Immature natural killer cell (primary cell): ENCODE data around the gene PLEKHD1. TPM values are rescaled to one million over a fixed set of nuclear protein-coding genes. Genes with fewer than 3 reads are reported as not detected.

Experiments
- DNase-seq, 3 donors: peaks; one replicate each; pipeline ENCODE4 v3.0.0; 2022; ENCODE audit warnings: mixed read lengths in 1 of 3
- H3K27ac Mint-ChIP-seq, 6 donors: one replicate each; pipeline ENCODE4 v1.8.0; 2020; ENCODE audit warnings: mixed read lengths in 6 of 6, mild to moderate bottlenecking in 5 of 6, inconsistent platforms in 4 of 6, moderate library complexity in 3 of 6
- H3K27me3 Mint-ChIP-seq, 3 donors: one replicate each; pipeline ENCODE4 v1.8.0; 2020 to 2021; ENCODE audit warnings: low read depth in 3 of 3, mild to moderate bottlenecking in 3 of 3, mixed read lengths in 3 of 3, moderate library complexity in 3 of 3, inconsistent platforms in 1 of 3
- H3K36me3 Mint-ChIP-seq, 3 donors: one replicate each; pipeline ENCODE4 v1.8.0; 2020; ENCODE audit warnings: mixed read lengths in 3 of 3, inconsistent platforms in 2 of 3, mild to moderate bottlenecking in 2 of 3
- H3K4me1 Mint-ChIP-seq, 2 donors: one replicate each; pipeline ENCODE4 v1.8.0; 2020; ENCODE audit warnings: inconsistent platforms in 2 of 2, mild to moderate bottlenecking in 2 of 2, mixed read lengths in 2 of 2, moderate library complexity in 1 of 2
- H3K4me3 Mint-ChIP-seq, 5 donors: one replicate each; pipeline ENCODE4 v1.8.0; 2020; ENCODE audit warnings: mild to moderate bottlenecking in 5 of 5, mixed read lengths in 5 of 5, inconsistent platforms in 3 of 5, moderate library complexity in 3 of 5
- H3K9me3 Mint-ChIP-seq, 6 donors: one replicate each; pipeline ENCODE4 v1.8.0; 2020; ENCODE audit warnings: mild to moderate bottlenecking in 6 of 6, mixed read lengths in 6 of 6, inconsistent platforms in 4 of 6, moderate library complexity in 3 of 6
- polyA plus RNA-seq, 3 donors: library from polyadenylated mRNA; unstranded; fragments of 300-500 nt; fragmentation: Illumina TruSeq; gene quantifications; one replicate each; pipeline ENCODE4 v1.2.3, GENCODE V29; 2021

PLEKHD1 gene
- polyA plus RNA-seq, 3 donors from 2014 or later, result 0.08 to 0.09 TPM; not detected in 1

DNA sequence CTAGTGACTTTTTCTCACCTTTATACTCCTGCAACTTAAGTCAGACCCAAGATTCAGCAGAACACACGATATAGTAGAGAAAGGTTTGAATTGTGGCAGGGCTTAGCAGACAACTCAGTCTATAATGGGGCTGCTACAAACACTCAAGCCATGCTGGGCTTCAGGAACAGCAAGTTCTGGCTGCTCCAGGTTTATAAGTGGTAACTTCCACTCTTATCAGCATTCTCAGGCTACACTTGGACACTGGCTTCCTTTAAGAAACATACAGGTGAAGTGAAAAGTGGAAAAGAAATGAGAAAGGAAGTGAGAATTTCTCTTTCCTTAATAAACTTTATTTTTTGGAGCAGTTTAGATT is 21.7 kb downstream of the PLEKHD1 start:
- no peak overlapping the region for H3K27ac Mint-ChIP-seq
- H3K36me3 Mint-ChIP-seq, result no peaks in the 10 kb centered on the region
- no peaks in the 10 kb centered on the region for H3K9me3 Mint-ChIP-seq
- peaks cover 0 to 10% (median 5%) of the 10 kb centered on the region in 3 donors for H3K27me3 Mint-ChIP-seq
- no peak overlapping the region for H3K4me3 Mint-ChIP-seq
- H3K4me1 Mint-ChIP-seq, result no peaks in the 10 kb centered on the region
- DNase-seq, result no peak

DNA sequence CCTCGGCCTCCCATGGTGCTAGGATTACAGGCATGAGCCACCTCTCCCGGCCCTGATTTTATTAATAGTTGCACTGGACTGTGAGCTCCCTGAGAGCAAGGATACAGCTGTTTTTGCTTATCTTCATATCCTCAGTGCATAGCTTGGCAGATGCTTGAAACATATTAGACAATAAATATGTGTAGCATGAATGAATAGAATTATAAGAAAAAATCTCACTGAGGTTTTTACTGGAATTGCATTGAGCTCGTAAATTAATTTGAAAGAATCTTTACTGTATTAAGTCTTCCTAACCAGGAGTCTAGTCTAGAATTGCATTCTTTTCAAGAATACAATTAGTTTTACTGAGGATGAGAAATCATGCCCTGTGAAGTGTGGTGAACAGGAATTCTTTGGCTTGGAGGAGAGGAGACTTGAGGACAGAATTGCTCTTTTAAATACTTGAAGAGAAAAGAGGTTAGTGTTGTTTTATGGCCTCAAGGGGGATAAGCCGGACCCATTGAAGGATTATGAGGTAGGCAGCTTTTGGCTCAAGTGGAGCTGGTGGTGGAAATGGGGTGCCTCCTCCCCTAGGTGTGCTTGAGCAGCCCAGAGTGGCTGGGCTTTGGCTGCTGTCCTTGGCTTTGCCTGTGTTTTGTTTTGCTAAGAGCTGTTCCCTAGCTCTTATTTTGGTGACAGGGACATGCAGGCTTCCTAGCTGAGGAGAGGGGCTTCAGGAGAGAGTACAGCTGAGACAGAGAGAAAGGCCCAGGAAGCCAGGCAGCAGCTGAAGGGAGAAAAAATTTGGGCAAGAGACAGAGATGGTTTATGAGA is 34.0 kb downstream of the PLEKHD1 start:
- no peak for DNase-seq
- peaks cover 3 to 13% (median 7%) of the 10 kb centered on the region in 3 donors for H3K27me3 Mint-ChIP-seq
- no peaks in the 10 kb centered on the region for H3K36me3 Mint-ChIP-seq
- no peak overlapping the region for H3K4me3 Mint-ChIP-seq
- no peak overlapping the region for H3K27ac Mint-ChIP-seq
- no peaks in the 10 kb centered on the region for H3K4me1 Mint-ChIP-seq
- peaks cover 0 to 2% (median 0%) of the 10 kb centered on the region in 6 donors for H3K9me3 Mint-ChIP-seq

DNA sequence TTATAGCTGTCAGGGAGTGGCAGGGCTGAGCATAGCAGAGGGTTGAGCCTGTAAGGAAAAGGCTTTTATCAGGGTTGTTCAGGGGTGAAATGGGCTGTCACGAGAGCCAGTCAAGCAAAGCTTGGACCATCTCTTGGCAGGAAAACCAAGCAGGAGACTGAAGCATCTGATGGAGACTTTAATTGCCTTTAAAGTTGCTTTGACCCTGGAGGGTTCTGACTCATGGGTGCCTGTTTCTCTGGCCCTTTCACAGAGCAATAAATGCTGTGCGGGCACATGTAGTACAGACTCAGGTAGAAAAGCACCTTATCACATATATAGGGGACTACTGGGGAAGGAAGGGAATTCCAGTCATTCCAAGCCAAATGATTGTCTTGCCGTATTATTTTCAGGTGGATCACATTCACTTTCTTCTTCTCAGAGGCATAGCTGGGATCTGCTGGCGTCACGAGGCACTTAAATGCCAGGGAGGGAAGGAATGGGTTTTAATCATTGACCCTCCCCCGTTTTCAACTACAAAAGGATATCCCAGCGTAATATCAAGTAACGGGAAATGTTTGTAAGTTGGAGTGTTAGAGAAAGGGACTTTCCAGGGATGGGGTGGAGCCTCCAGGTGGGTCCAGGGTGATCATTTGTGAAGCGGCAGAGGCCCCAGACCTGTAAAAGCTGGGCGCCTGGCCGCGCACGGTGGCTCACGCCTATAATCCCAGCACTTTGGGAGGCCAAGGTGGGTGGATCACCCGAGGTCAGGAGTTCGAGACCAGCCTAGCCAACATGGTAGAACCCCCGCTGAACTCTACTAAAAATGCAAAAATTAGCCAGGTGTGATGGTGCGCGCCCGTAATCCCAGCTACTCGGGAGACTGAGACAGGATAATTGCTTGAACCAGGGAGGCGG is 34.9 kb downstream of the PLEKHD1 start:
- Mint-ChIP-seq H3K27me3 (peaks cover 0 to 13% (median 7%) of the 10 kb centered on the region in 3 donors), H3K9me3 (peaks cover 0 to 2% (median 0%) of the 10 kb centered on the region in 6 donors), H3K27ac (no peak overlapping the region), H3K4me3 (no peak overlapping the region), H3K36me3 (no peaks in the 10 kb centered on the region), H3K4me1 (no peaks in the 10 kb centered on the region)
- DNase-seq, result no peak

DNA sequence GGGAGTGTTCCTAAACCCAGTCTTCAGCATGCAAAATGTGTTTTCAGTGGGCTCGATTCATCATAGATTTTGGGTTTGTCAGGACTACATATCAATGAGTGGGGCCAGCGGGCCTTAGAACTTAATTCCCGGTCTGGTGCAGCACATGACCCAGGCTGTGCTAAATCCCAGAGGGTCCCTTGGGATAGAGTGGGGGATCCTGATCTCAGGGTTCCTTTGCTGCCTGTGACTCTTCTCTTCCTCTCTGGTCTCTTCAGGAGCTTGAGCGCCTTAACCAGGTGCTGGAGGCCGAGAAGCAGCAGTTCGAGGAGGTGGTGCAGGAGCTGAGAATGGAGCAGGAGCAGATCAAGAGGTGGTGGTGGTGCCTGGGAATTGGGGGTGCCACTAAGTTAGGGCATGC is 37.5 kb downstream of the PLEKHD1 start:
- Mint-ChIP-seq H3K27me3 (peaks cover 0 to 4% (median 3%) of the 10 kb centered on the region in 3 donors), H3K27ac (no peak overlapping the region), H3K4me1 (no peaks in the 10 kb centered on the region), H3K9me3 (peaks cover 0 to 2% (median 0%) of the 10 kb centered on the region in 6 donors), H3K36me3 (no peaks in the 10 kb centered on the region), H3K4me3 (no peak overlapping the region)
- no peak for DNase-seq

DNA sequence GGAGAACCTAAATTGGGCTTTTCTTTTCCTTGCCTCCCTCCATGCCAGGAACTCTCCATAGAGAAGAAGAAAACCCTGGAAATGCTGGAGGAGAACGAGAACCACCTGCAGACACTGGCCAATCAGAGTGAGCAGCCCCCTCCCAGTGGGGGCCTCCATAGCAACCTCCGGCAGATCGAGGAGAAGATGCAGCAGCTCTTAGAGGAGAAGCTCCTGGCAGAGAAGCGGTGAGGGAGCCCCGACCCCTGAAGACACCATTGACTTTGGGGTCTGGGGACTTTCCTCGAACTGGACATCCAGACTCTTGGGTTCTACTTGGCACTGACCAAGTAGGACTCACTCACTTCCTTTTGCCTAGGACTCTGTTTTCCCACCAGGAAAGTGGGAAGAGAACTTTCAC is 41.4 kb downstream of the PLEKHD1 start:
- H3K27ac Mint-ChIP-seq, result no peak overlapping the region

DNA sequence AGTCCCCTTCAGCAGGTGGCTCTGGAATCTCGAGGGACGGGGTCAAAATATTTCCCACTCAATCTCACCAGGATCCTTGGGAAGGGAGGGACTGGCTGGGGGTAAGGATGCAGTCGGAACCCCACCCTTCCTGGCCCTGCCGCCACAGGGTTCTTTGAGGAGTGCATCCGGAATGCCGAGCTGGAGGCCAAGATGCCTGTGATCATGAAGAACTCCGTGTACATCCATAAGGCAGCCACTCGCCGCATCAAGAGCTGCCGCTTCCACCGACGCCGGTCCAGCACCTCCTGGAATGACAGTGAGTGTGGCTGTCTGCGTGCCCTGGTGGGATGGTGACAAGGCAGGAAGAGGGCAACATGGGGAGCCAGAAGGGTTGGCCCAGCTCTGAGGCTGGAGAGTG is 43.1 kb downstream of the PLEKHD1 start:
- H3K4me1 Mint-ChIP-seq, result no peaks in the 10 kb centered on the region
- H3K27ac Mint-ChIP-seq, result no peak overlapping the region
- no peak for DNase-seq
- H3K36me3 Mint-ChIP-seq, result no peaks in the 10 kb centered on the region
- H3K27me3 Mint-ChIP-seq, result peaks cover 0 to 6% (median 1%) of the 10 kb centered on the region in 3 donors
- no peak overlapping the region for H3K4me3 Mint-ChIP-seq
- no peaks in the 10 kb centered on the region for H3K9me3 Mint-ChIP-seq

More for the DNA sequence above, 41.4 kb downstream of the PLEKHD1 start:
- peaks cover 0 to 5% (median 1%) of the 10 kb centered on the region in 3 donors for H3K27me3 Mint-ChIP-seq
- no peaks in the 10 kb centered on the region for H3K4me1 Mint-ChIP-seq
- H3K4me3 Mint-ChIP-seq, result no peak overlapping the region
- no peaks in the 10 kb centered on the region for H3K9me3 Mint-ChIP-seq
- DNase-seq, result no peak
- H3K36me3 Mint-ChIP-seq, result no peaks in the 10 kb centered on the region

DNA sequence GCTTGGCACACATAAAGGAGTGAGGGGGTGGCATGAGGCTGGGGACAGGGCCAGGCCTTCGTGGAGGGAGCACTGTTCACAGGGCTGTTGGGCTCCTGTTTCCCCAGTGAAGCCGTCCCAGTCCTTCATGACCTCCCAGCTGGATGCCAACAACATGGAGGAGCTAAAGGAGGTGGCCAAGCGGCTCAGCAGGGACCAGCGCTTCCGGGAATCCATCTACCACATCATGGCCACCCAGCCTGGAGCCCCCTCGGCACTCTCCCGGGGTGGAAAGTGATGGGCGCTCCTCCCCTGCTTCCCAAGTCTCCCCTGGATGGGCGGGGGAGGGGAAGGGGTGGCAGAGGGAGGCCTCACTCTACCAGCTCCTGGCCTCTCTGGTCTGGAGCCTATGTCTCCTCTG is 43.6 kb downstream of the PLEKHD1 start:
- Mint-ChIP-seq H3K4me1 (no peaks in the 10 kb centered on the region), H3K27ac (no peak overlapping the region), H3K4me3 (no peak overlapping the region), H3K9me3 (no peaks in the 10 kb centered on the region), H3K36me3 (no peaks in the 10 kb centered on the region), H3K27me3 (peaks cover 0 to 6% (median 1%) of the 10 kb centered on the region in 3 donors)
- DNase-seq, result no peak

DNA sequence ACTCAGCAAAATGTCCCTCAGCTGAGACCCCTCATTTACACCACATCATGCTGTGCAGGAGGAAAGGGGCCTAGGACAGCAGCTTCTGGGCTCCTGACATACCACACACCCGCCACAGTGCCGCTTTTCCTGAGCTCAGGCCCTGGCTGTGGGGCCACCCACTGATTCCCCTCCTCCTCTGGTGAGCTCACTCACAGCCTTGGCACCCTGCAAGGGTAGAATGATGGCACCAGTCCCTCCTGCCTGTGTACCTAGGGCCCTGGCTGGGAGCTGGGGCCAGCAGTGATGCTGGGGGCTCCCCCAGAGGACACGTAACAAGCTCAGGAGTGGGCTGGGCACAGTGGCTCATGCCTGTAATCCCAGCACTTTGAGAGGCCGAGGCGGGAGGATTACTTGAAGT is 44.4 kb downstream of the PLEKHD1 start:
- no peak for DNase-seq
- Mint-ChIP-seq H3K4me1 (no peaks in the 10 kb centered on the region), H3K27ac (no peak overlapping the region), H3K27me3 (peaks cover 0 to 6% (median 2%) of the 10 kb centered on the region in 3 donors), H3K9me3 (no peaks in the 10 kb centered on the region), H3K36me3 (no peaks in the 10 kb centered on the region), H3K4me3 (no peak overlapping the region)

DNA sequence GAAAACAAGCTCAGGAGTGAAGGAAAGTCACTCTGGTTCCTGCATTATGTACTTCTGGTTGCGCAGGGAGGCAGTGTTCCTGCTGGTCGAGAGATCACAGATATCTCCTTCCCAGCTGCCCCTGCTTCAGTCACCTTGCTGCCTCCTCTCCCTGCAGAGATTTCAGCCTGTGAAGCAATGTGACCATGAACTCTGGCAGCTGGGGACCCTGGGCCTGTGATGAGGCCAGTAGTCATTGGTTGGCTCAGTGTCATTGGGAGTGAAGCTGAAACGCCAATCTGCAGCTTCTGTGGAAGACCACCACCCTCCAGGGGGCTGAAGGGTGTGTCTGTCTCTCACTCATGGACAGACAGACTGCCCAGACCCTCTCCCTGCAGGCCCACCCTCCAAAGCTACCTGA is 45.0 kb downstream of the PLEKHD1 start:
- Mint-ChIP-seq H3K27ac (no peak overlapping the region), H3K9me3 (no peaks in the 10 kb centered on the region), H3K27me3 (peaks cover 0 to 6% (median 2%) of the 10 kb centered on the region in 3 donors), H3K4me3 (no peak overlapping the region), H3K4me1 (no peaks in the 10 kb centered on the region), H3K36me3 (no peaks in the 10 kb centered on the region)
- no peak for DNase-seq

DNA sequence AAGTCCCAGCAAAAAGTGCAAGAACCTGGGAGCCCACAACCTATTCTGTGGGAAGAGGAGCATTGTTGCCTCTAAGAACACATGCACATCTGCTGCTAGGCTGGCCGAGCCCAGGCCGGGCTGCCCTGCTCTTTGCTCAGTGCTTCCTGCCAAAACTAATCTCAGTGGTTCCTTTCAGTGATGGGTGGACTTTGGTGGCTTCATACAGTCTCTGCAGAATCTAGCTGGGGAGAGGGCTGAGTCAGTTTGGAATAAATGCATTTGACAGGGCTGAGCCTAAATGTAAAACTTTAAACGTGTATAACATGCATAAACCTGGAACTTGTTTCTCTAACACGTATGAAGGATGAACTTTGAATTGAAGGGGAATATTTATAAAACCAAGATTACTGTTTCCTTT is 45.6 kb downstream of the PLEKHD1 start:
- no peaks in the 10 kb centered on the region for H3K4me1 Mint-ChIP-seq
- H3K27ac Mint-ChIP-seq, result no peak overlapping the region
- no peak for DNase-seq
- peaks cover 0 to 6% (median 3%) of the 10 kb centered on the region in 3 donors for H3K27me3 Mint-ChIP-seq
- H3K9me3 Mint-ChIP-seq, result no peaks in the 10 kb centered on the region
- no peak overlapping the region for H3K4me3 Mint-ChIP-seq
- no peaks in the 10 kb centered on the region for H3K36me3 Mint-ChIP-seq

DNA sequence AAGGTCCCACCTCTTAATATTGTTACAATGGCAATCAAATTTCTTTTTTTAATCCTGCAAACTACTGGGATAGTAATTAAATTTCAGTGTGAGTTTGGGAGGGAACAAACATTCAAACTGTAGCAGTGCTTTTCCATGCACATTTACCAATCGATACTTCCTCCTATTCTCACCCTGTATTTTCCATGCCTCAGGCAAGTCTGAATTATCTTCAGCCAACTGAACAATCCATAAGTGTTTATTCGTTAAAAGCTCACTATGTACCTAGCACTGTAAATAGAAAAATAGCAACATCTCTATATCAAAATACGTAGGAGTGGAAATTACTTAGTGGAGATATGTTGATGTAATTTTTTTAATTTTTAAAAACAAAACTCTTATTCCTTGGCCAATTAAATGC is 46.6 kb downstream of the PLEKHD1 start:
- Mint-ChIP-seq H3K27ac (no peak overlapping the region), H3K9me3 (no peaks in the 10 kb centered on the region), H3K4me3 (no peak overlapping the region), H3K27me3 (peaks cover 0 to 13% (median 5%) of the 10 kb centered on the region in 3 donors), H3K4me1 (no peaks in the 10 kb centered on the region), H3K36me3 (no peaks in the 10 kb centered on the region)
- DNase-seq, result no peak

DNA sequence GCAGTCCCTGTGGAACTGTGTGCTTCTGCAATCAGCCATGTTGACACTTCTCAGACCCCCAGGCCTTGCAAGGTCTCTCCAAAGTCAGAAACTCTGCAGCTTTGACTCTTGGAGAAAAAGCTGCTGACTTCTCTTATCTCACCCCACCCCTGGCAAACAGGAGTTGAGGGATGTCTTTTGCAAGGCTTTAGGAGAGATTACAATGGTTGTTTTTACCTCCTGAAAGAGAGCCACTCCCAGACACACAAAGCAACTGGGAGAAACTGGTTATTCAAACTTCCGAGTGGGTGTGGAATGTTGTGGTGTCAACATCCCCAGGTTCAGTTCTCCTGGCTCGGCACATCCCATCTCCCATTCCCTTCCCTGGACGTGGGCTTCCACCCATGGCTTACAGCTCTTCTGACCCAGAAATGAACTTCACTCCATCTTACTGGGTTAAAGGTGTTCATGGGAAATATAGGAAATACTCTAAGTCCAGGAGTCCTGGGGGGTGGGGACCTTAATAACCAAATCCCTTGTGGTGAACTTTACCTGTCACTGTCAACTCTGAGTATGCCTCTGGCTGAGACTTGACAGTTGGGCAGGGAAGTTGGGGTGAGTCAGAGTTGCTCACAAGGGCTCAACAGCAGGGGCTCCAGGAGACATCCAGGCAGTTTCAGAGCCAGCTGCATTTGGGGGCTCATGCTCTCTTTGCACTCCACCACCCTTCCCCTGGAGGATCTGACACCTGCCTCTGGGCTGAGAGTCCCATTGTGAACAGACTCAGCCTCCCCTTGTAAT is 48.2 kb downstream of the PLEKHD1 start:
- Mint-ChIP-seq H3K27me3 (peaks cover 0 to 13% (median 5%) of the 10 kb centered on the region in 3 donors), H3K27ac (no peak overlapping the region), H3K4me3 (no peak overlapping the region), H3K36me3 (no peaks in the 10 kb centered on the region), H3K4me1 (no peaks in the 10 kb centered on the region), H3K9me3 (no peaks in the 10 kb centered on the region)
- DNase-seq, result no peak

DNA sequence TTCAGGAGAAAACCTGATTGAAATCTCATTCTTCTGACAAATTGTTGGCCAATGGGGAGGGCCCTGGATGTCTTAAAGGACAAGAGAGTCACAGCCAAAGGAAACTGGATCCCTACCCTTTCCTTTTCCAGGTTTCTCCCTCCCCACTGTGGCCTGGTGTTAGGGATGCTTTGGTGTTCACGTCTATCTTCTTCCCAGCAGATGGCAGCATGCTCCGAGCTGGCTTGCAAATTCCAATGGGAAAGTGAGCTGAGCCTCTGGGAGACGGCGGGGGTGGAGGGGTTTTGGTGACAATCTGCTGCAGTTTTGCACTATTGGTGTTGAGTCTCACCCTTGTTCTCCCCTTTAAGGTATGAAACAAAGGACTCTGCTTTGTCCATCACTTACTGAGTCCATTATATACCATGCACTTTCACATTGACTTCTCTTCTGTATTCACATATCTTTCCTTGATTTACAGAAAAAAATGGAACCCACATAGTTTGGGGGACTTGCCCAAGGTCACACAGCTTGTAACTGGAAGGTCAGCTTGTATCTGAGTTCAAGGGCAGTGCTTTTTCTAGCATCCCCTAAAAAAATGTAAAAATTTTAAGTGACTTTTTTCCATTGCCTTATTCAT is 50.8 kb downstream of the PLEKHD1 start:
- Mint-ChIP-seq H3K9me3 (no peaks in the 10 kb centered on the region), H3K4me3 (no peak overlapping the region), H3K36me3 (no peaks in the 10 kb centered on the region), H3K27ac (no peak overlapping the region), H3K27me3 (peaks cover 0 to 13% (median 5%) of the 10 kb centered on the region in 3 donors), H3K4me1 (no peaks in the 10 kb centered on the region)
- no peak for DNase-seq
